Peyer's patch (tissue), 4 donors: ENCODE data around the gene TIAL1.

Experiments
- POLR2A ChIP-seq, 2 donors: fragments of 450-650 bp; IDR thresholded peaks; one replicate each; pipeline ENCODE4 v1.5.1; 2017; ENCODE audit warnings: antibody characterized with exemption in 2 of 2, mild to moderate bottlenecking in 2 of 2, moderate library complexity in 2 of 2
- TF ChIP-seq, protein P1 (sequence below), 6 experiments: fragments of 450-650 bp in 4 of 6; fragments of 200-600 bp in 2 of 6; sonication (generic) in 1 of 6; IDR thresholded peaks; one replicate each; pipeline ENCODE4 v1.5.1; 2017 to 2019; ENCODE audit warnings: antibody characterized with exemption in 6 of 6, mild to moderate bottlenecking in 3 of 6, moderate library complexity in 1 of 6

- TF ChIP-seq, protein P1, sequence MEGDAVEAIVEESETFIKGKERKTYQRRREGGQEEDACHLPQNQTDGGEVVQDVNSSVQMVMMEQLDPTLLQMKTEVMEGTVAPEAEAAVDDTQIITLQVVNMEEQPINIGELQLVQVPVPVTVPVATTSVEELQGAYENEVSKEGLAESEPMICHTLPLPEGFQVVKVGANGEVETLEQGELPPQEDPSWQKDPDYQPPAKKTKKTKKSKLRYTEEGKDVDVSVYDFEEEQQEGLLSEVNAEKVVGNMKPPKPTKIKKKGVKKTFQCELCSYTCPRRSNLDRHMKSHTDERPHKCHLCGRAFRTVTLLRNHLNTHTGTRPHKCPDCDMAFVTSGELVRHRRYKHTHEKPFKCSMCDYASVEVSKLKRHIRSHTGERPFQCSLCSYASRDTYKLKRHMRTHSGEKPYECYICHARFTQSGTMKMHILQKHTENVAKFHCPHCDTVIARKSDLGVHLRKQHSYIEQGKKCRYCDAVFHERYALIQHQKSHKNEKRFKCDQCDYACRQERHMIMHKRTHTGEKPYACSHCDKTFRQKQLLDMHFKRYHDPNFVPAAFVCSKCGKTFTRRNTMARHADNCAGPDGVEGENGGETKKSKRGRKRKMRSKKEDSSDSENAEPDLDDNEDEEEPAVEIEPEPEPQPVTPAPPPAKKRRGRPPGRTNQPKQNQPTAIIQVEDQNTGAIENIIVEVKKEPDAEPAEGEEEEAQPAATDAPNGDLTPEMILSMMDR (IDR thresholded peaks at IDR 0.05), result peak in 1 of 6 experiments; percentile 12
- TF ChIP-seq POLR2A (IDR thresholded peaks at IDR 0.05), result peak; percentile 57 to 60
Measured at GRCh38 chr10:119542357-119542987, 54.3 kb downstream of the TIAL1 start, which contains the start of gene RGS10.
